C4-2B (cell line): Measurements from ENCODE around the gene TCF20.

Experiments used
- H3K27ac ChIP-seq: fragments of 450-650 bp; 2 replicates; pipeline ENCODE4 v1.5.1; 2017
- ZFX ChIP-seq: fragments of 450-650 bp; IDR thresholded peaks from 2 replicates; pipeline ENCODE4 v1.6.1; 2017
- TF ChIP-seq, protein P1 (sequence below): fragments of 450-650 bp; conservative IDR thresholded peaks from 2 replicates; pipeline ENCODE4 v1.5.1; 2017; ENCODE audit warnings: mild to moderate bottlenecking

Gene TCF20

DNA sequence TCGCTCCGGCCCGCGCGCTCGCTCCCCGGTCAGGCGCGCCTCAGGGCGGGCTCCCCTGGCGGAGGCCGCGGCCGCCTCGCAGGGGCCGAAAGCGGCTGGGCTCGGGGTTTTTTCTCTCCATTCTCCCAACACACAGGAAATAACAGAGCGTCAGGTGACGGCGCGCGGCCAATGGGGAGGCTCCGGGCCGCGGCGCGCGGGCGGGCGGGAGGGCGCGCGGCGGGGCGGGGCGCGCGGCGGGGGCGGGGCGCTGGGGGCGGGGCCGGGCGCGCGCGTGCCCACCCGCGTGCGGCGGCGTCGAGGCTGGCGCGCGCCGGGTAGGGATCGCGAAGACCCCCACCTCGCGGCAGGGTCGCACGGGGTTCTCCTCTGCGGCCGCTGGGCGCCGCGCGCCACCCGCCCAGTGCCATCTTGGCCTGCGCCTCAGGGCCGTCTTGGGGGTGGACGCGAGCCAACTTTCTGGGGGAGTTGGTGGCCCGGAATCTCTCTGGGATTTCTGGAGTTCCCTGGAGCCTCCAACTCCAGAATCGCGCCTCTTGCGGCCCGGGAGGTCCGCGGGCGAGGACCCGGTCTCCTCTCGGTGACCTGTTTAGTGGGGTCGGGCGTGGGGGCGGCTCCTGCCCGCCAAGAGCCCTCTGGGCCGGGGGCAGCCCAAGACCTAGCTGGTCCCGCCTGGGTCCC is at the start of gene TCF20:
Gene TCF20, minus strand, starts transcription at position 144 of the 681 bp plus-strand sequence. CDS start 55,348 bp downstream, outside the sequence.
- H3K27ac ChIP-seq = peak within 1 kb of the TSS; percentile 92
- TF ChIP-seq, protein P1, sequence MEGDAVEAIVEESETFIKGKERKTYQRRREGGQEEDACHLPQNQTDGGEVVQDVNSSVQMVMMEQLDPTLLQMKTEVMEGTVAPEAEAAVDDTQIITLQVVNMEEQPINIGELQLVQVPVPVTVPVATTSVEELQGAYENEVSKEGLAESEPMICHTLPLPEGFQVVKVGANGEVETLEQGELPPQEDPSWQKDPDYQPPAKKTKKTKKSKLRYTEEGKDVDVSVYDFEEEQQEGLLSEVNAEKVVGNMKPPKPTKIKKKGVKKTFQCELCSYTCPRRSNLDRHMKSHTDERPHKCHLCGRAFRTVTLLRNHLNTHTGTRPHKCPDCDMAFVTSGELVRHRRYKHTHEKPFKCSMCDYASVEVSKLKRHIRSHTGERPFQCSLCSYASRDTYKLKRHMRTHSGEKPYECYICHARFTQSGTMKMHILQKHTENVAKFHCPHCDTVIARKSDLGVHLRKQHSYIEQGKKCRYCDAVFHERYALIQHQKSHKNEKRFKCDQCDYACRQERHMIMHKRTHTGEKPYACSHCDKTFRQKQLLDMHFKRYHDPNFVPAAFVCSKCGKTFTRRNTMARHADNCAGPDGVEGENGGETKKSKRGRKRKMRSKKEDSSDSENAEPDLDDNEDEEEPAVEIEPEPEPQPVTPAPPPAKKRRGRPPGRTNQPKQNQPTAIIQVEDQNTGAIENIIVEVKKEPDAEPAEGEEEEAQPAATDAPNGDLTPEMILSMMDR = no peak
- no peak for TF ChIP-seq ZFX

DNA sequence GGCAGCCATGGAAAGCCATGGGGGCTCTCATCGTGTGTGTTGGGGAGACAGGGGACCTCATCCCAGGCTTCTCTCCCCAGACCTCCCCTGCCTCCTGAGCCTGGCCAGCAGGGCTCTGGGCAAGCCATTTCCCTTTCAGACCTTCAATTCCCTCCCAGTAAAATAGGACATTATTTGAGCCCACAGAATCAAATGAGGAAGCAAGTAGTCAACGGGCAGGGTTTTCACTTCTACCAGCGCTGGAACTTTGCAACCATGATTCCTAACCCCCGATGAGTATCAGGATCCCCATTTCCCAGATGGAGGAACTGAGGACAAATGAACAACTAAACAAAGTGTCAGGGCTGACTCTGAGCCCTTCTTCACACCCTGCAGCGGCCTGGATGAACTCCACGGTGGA is 48.9 kb upstream of the TCF20 start:
- H3K27ac ChIP-seq = no peak overlapping the region
- TF ChIP-seq, protein P1 = no peak

DNA sequence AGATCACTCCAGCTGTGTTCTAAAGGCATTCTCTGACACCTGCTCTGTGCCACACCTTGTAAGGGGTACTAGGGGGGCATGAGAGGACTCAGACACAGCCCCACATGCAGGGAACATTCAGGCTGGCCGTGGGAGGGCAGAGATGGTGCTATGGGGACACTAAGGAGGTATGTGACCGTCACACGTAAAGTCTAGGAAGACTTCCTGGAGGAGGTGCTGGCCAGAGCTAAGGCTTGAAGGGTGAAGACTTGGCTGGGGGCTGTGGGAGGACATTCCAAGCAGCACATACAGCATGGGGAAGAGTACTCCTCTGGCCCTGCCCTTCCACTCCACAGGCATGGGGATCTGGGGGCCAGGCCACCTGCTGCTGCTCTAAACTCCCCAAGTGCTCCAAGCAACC is 48.5 kb upstream of the TCF20 start:
- no peak overlapping the region for H3K27ac ChIP-seq
- no peak for TF ChIP-seq ZFX
- TF ChIP-seq, protein P1 = no peak

DNA sequence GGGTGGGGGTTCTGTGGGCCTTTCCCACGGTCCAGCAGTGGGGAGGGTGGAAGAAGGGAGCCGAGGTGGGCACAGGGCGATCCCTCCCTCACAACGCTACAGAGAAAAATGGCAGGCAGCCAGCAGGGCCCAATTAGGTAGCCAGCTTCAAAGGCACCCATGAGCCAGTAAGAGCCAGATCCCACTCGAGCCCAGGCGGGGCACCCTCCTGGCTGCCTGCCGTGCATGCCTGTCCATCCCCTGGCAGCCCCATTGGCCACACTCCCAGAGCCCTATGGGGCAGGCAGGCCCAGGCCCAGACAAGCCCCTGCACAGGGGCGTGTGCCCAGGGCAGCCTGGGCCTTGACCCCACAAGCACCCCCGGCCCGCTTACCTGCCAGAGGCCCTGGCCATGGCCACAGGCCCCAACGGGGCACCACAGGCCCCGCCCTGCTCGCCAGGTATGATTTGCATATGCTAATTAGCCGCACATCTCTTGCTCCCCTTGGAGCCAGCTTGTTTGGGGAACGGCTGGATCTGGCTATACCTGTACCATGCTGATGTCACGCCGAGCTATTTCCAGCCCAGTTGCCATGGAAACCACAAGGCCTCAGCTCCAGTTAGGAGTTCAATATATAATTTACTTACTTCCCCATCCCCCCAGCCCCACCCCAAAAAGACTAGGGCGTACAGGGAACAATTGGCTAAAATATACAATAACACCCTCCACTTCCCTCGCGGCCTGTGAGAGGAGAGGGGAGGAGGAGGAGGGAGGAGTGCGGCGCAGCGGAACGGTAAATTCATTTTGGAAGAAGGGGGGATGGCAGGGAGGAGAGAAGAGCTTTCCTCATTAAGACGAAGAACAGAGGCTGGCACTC is 47.5 kb upstream of the TCF20 start:
- H3K27ac ChIP-seq = no peak overlapping the region
- TF ChIP-seq, protein P1 = no peak
- no peak for TF ChIP-seq ZFX

DNA sequence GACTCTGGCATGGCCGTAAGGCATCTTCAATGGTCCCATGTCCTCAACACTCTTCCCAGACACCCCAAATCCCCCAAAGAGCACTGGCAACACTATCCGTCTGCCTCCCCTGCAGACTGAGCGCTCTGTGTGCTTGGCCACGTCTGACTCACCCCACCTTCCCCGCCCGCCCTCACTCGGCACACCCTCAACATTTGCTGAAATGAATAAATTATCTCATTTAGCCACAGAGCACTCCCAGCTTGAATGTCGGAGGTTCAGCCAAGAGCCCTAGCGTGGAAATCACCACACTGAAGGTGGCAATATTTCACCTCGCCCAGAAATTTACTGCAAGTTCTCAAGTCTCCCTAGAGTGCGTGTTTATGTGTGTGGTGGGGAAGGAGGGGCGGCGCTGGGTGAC is 46.6 kb upstream of the TCF20 start:
- no peak overlapping the region for H3K27ac ChIP-seq
- TF ChIP-seq ZFX = no peak
- TF ChIP-seq, protein P1 = no peak

DNA sequence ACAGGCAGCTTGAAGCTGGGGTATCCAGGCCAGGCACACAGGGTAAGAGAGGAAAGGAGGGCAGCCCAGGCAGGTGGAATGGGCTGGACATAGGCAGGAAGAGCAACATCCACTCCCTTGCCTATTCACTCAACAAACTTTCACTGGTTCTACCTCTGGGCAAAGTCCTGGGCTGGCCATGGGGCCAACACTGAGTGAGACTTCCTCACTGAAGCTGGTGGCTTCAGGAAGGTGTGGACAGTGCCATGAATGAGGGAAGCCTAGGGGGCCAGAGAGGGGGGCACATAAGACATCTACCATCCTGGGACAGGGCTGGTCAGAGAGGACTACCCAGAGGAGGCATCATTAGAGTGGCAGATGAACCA is 44.9 kb upstream of the TCF20 start:
- TF ChIP-seq ZFX = no peak
- TF ChIP-seq, protein P1 = no peak
- H3K27ac ChIP-seq = no peak overlapping the region

DNA sequence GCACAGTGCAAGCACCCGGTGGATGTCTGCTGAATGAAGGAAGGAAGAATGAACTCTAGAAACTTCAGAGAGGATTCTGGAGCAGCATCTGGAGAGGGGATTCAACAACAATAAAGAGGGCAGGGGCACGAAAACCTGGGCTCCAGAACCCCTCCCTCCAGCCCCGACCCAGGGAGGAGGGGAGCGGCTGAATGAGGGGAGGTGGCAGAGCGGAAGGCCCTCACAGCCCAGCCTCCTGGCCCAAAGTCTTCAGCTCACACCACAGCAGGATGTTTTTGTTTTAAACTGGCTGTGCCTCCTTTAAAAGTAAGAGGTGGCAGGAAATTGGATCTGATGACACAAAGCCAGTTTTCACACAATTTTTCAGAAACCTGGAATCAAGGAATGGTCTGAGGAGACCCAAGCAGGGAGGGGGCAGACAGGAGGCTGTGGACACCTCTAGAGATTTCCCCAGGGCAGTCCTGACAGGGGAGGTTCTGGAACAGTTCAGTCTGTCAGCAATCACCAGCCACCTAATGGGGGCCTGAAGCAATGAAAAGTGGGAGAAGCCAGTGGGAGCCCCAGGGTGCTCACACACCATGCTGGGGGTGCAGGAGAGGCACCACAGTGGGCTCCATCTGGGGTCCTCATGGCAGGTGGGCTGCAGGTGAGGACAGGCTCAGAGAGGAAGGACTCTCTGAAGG is 44.4 kb upstream of the TCF20 start:
- 0 out of 2 replicates have a peak overlapping the region, but pooled peaks have one; percentile 2 for H3K27ac ChIP-seq

More for the DNA sequence above, 44.4 kb upstream of the TCF20 start:
- TF ChIP-seq ZFX = no peak
- TF ChIP-seq, protein P1 = no peak
